HG03103 (cell line): Measurements from ENCODE around the gene ZNF181.
A peak's percentile ranks its signal among the peaks of the same experiment; 100 is the strongest.

Experiments used
- ATAC-seq: cut with Tn5 transposase; IDR thresholded peaks from one replicate; pipeline ENCODE4 v1.9.1; 2021; ENCODE audit warnings: low read depth; ENCODE audit not compliant: unreplicated experiment

ZNF181 gene

GRCh38 chr19:34744896-34745690 is 11.1 kb downstream of the ZNF181 start:
- ATAC-seq, result no peak

GRCh38 chr19:34757441-34757840 is 23.4 kb downstream of the ZNF181 start:
- no peak for ATAC-seq

- ATAC-seq, result no peak
Observed at GRCh38 chr19:34759218-34759917, 25.3 kb downstream of the ZNF181 start.

GRCh38 chr19:34766386-34766785 is 32.3 kb downstream of the ZNF181 start:
- no peak for ATAC-seq

- no peak for ATAC-seq
Observed at GRCh38 chr19:34767951-34768350, 33.9 kb downstream of the ZNF181 start.

- peak; percentile 95 for ATAC-seq
Observed at GRCh38 chr19:34772697-34773554, 38.9 kb downstream of the ZNF181 start, which contains the start of gene ZNF599. ZNF599 (minus strand) TSS chr19:34773215; CDS start chr19:34772841, 374 bp downstream.

GRCh38 chr19:34773555-34773864 is 39.5 kb downstream of the ZNF181 start:
- no peak for ATAC-seq

GRCh38 chr19:34774857-34775256 is 40.8 kb downstream of the ZNF181 start:
- no peak for ATAC-seq

- no peak for ATAC-seq
Observed at GRCh38 chr19:34778342-34778741, 44.3 kb downstream of the ZNF181 start.

GRCh38 chr19:34779652-34780051 is 45.6 kb downstream of the ZNF181 start:
- ATAC-seq, result no peak

GRCh38 chr19:34786236-34786635 is 52.2 kb downstream of the ZNF181 start:
- ATAC-seq, result no peak

GRCh38 chr19:34787059-34787824 is 53.2 kb downstream of the ZNF181 start:
- no peak for ATAC-seq

- ATAC-seq, result no peak
Observed at GRCh38 chr19:34788074-34788473, 54.0 kb downstream of the ZNF181 start.

- no peak for ATAC-seq
Observed at GRCh38 chr19:34793565-34793964, 59.5 kb downstream of the ZNF181 start.

- no peak for ATAC-seq
Observed at GRCh38 chr19:34794066-34794960, 60.3 kb downstream of the ZNF181 start.
